GM06990 (cell line): Measurements from ENCODE around the gene CCDC47.

Experiments
- DNase-seq: peaks from one replicate; pipeline ENCODE4 v3.0.0-alpha.2; 2011; ENCODE audit not compliant: insufficient read length; ENCODE audit errors: extremely low read depth
- H3K27me3 ChIP-seq: replicated peaks from 2 replicates; pipeline ENCODE4 v1.6.0; 2011; ENCODE audit warnings: low read length; ENCODE audit not compliant: control insufficient read depth, insufficient read depth
- H3K36me3 ChIP-seq: 2 replicates; pipeline ENCODE4 v1.5.1; 2011; ENCODE audit warnings: low read length; ENCODE audit not compliant: control insufficient read depth, insufficient read depth
- H3K4me3 ChIP-seq: replicated peaks from 2 replicates; pipeline ENCODE4 v1.5.1; 2011; ENCODE audit warnings: low read depth, mild to moderate bottlenecking, control low read depth, low read length
- TF ChIP-seq, protein P1 (sequence below): IDR thresholded peaks from 2 replicates; pipeline ENCODE4 v1.5.1; 2011; ENCODE audit warnings: low read length, control low read depth, mild to moderate bottlenecking, inconsistent platforms; ENCODE audit not compliant: insufficient read depth, poor library complexity, severe bottlenecking

CCDC47 gene

DNA sequence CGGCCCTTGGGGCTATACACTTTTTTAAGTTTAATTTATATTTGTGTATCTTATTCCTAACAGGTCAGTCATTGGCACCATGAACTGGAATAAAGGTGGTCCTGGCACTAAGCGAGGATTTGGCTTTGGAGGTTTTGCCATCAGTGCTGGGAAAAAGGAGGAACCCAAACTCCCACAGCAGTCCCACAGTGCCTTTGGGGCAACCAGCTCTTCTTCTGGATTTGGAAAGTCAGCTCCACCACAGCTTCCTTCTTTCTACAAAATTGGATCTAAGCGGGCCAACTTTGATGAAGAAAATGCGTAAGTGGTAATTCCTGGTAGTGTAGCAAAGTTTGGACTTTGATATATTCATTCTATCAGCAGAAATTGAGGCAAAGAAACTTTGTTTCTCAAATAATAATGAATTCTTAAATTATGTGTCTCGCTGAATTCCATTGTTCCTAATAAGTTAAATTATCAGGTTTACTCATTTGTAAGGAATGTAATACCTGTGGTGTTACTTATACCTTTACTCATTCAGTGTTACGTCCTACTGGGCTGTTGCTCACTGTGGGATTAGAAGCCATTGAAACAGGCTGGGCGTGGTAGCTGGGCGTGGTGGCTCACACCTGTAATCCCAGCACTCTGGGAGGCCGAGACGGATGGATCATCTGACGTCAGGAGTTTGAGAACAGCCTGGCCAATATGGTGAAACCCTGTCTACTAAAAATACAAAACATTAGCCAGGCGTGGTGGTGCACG is 13.7 kb upstream of the CCDC47 start:
- TF ChIP-seq, protein P1, sequence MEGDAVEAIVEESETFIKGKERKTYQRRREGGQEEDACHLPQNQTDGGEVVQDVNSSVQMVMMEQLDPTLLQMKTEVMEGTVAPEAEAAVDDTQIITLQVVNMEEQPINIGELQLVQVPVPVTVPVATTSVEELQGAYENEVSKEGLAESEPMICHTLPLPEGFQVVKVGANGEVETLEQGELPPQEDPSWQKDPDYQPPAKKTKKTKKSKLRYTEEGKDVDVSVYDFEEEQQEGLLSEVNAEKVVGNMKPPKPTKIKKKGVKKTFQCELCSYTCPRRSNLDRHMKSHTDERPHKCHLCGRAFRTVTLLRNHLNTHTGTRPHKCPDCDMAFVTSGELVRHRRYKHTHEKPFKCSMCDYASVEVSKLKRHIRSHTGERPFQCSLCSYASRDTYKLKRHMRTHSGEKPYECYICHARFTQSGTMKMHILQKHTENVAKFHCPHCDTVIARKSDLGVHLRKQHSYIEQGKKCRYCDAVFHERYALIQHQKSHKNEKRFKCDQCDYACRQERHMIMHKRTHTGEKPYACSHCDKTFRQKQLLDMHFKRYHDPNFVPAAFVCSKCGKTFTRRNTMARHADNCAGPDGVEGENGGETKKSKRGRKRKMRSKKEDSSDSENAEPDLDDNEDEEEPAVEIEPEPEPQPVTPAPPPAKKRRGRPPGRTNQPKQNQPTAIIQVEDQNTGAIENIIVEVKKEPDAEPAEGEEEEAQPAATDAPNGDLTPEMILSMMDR = no peak
- Histone ChIP-seq H3K36me3 (peaks cover 9% of the 10 kb centered on the region), H3K27me3 (no peaks in the 10 kb centered on the region), H3K4me3 (no peak overlapping the region)
- no peak for DNase-seq

DNA sequence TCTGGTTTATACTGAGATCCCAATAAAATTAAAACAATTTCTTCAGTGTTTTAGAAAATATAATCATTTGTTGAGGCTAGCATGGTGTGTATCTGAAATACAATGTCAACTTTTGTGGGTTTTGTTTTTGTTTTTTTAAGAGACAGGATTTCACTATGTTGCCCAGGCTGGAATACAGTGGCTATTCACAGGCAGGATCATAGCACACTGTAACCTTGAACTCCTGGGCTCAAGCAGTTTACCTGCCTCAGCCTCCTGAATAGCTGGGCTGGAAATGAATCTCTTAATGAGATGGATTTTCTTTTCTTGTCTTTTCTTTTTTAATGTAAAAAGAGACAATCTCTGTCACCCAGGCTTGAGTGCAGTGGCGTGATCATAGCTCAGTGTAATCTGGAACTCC is 12.7 kb upstream of the CCDC47 start:
- DNase-seq = no peak
- no peaks in the 10 kb centered on the region for H3K27me3 ChIP-seq
- no peak overlapping the region for H3K4me3 ChIP-seq
- H3K36me3 ChIP-seq = peaks cover 7% of the 10 kb centered on the region
- TF ChIP-seq, protein P1 = no peak

DNA sequence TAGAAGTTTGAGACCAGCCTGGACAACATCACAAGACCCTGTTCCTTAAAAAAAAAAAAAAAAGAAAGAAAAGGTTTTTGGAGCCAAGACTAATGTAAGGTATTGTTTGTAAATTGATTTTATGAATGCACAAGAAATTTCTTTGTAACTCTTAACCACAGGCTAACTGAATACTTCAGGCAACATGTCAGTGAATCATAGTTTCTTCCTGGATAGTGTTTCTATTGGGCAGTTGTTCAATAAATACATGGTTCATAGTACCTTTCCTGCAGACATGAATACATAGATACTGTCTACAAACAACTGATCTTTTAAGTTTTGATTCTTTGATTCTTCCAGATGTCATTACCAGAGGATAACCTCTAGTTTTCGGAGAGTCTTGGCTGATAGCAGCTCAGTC is 12.2 kb upstream of the CCDC47 start:
- peaks cover 6% of the 10 kb centered on the region for H3K36me3 ChIP-seq
- DNase-seq = no peak
- H3K4me3 ChIP-seq = no peak overlapping the region
- no peaks in the 10 kb centered on the region for H3K27me3 ChIP-seq
- TF ChIP-seq, protein P1 = no peak

DNA sequence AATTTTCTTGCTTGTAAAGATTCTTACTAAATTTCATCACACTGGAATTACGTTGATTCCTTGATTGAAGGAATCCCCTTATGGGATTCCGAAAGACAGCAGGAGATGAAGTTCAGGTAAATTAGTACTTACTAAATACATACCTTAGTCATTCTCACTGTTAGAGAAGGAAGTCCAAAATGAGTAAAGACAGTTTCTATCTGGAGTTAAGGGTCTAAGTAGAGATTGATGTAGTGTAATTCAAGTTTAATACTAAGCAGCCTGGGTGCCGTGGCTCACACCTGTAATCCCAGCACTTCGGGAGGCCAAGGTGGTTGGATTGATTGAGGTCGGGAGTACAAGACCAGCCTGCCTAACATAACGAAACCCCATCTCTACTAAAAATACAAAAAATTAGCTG is 10.1 kb upstream of the CCDC47 start:
- DNase-seq = no peak
- TF ChIP-seq, protein P1 = no peak
- Histone ChIP-seq H3K36me3 (no peaks in the 10 kb centered on the region; the same call in none of the 2 replicates), H3K27me3 (no peaks in the 10 kb centered on the region), H3K4me3 (no peak overlapping the region)

DNA sequence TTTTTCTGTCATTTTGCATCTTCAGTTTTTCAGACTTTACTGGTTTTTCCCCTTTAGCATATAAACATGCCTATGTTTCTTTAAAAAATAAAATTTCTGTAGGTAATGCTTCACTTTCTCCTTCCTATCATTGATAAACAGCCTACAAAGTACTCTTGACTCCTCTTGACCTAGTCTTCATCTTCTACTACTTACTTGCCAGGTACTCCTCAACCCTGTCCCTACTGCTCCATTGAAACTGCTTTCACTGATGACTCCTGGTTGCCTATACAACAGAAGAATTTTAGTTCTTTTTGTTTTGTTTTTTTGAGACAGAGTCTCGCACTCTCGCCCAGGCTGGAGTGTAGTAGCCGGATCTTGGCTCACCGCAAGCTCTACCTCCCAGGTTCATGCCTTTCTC is 7.5 kb upstream of the CCDC47 start:
- no peaks in the 10 kb centered on the region for H3K27me3 ChIP-seq
- no peak overlapping the region for H3K4me3 ChIP-seq
- TF ChIP-seq, protein P1 = no peak
- DNase-seq = no peak
- H3K36me3 ChIP-seq = peaks cover 4% of the 10 kb centered on the region

DNA sequence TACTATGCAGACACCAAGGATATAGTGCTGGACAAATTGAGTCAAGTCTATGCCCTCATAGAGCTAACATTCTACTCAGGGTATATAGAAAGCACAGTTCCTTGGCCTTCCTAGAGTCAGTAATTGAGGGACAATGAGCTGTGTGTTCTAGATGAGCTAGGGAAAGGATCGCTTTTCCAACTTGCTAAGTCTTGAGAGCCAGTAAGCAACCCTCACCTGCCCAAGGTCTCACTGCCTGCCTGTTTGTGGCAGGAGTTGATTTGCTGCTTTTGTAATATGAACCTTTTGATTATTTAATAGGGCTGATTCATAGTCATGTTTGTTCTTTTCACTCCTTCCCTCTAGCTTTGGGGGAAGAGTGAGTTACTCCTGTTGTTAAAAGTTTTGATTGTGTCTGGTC is 7.1 kb upstream of the CCDC47 start:
- Histone ChIP-seq H3K27me3 (no peaks in the 10 kb centered on the region), H3K4me3 (no peak overlapping the region), H3K36me3 (peaks cover 4% of the 10 kb centered on the region)
- TF ChIP-seq, protein P1 = no peak
- DNase-seq = no peak
